Thyroid gland (tissue), 4 donors: Measurements from ENCODE around the gene TRAPPC3L. TPM values are rescaled to one million over a fixed set of nuclear protein-coding genes. Genes with fewer than 3 reads are reported as not detected.

Source experiments
- DNase-seq, 2 donors: peaks; one replicate each; pipeline ENCODE4 v3.0.0-alpha.2; 2019
- H3K27ac ChIP-seq, 3 donors: fragments of 200-600 bp; sonication (generic); 1 replicate in 2 of 3; 2 replicates in 1 of 3; pipeline ENCODE4 v1.5.1; 2016 to 2019; ENCODE audit warnings: mild to moderate bottlenecking in 1 of 3, moderate library complexity in 1 of 3
- H3K27me3 ChIP-seq: fragments of 200-600 bp; sonication (generic); one replicate; pipeline ENCODE4 v1.5.1; 2019
- H3K36me3 ChIP-seq, 2 donors: fragments of 200-600 bp; sonication (generic); one replicate each; pipeline ENCODE4 v1.5.1; 2016 to 2019
- H3K4me1 ChIP-seq, 2 donors: fragments of 200-600 bp; sonication (generic); one replicate each; pipeline ENCODE4 v1.5.1; 2017 to 2019
- H3K4me3 ChIP-seq, 3 donors: fragments of 200-600 bp; sonication (generic); replicated peaks in 1 of 3; 1 replicate in 2 of 3; 2 replicates in 1 of 3; pipeline ENCODE4 v1.5.1; 2016; ENCODE audit warnings: mild to moderate bottlenecking in 1 of 3
- H3K9me3 ChIP-seq: fragments of 200-600 bp; sonication (generic); one replicate; pipeline ENCODE4 v1.5.1; 2017
- POLR2A ChIP-seq, 2 donors: fragments of 450-650 bp; IDR thresholded peaks; one replicate each; pipeline ENCODE4 v1.6.1; 2017; ENCODE audit warnings: antibody characterized with exemption in 2 of 2, mild to moderate bottlenecking in 2 of 2, moderate library complexity in 1 of 2
- WGBS, 2 donors: methylation state at CpG; one replicate each; pipeline ENCODE4 v1.1.5; 2017; 5-methylcytosine and 5-hydroxymethylcytosine counted together
- intact Hi-C: fragments of 100-400 bp; cut with DNase I; formaldehyde crosslinking; loops from one replicate; pipeline ENCODE4 v1.15.1; 2023
- total RNA-seq, 4 donors: library from RNA; depleted of rRNA; stranded (reverse); fragments of >200 nt; gene quantifications; one replicate each; pipeline ENCODE4 v1.2.3, GENCODE V29; 2016
- TF ChIP-seq, protein P1 (sequence below), 6 experiments: fragments of 200-600 bp in 3 of 6; fragments of 450-650 bp in 3 of 6; sonication (generic) in 3 of 6; IDR thresholded peaks; one replicate each; pipeline ENCODE4 v1.5.1; 2016 to 2019; ENCODE audit warnings: antibody characterized with exemption in 6 of 6, mild to moderate bottlenecking in 2 of 6, inconsistent platforms in 1 of 6, moderate library complexity in 1 of 6

Gene TRAPPC3L
- total RNA-seq, 4 donors from 2014 or later: 0.13 to 0.42 TPM; not detected in 2

DNA sequence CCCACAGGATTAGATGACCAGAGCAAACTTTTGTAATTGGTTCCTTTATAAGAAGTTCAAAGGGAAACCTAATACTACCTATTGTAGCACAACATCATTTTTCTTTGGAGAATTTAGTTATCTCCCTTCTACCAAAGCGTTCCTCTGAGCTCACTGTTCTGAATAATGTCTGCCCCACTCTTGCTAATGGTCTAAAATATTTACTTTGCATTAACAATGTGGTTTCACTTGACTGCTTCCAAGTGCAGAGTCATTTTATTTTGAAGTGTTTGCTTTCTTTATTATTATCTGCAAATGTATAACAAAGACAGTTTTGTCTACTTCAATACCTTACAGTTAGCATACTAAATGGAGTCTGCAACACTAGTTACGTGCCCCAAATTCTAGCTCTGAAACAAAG is 15.0 kb downstream of the TRAPPC3L start:
- no peaks in the 10 kb centered on the region for H3K36me3 ChIP-seq
- TF ChIP-seq POLR2A (IDR thresholded peaks at IDR 0.05): no peak
- TF ChIP-seq, protein P1, sequence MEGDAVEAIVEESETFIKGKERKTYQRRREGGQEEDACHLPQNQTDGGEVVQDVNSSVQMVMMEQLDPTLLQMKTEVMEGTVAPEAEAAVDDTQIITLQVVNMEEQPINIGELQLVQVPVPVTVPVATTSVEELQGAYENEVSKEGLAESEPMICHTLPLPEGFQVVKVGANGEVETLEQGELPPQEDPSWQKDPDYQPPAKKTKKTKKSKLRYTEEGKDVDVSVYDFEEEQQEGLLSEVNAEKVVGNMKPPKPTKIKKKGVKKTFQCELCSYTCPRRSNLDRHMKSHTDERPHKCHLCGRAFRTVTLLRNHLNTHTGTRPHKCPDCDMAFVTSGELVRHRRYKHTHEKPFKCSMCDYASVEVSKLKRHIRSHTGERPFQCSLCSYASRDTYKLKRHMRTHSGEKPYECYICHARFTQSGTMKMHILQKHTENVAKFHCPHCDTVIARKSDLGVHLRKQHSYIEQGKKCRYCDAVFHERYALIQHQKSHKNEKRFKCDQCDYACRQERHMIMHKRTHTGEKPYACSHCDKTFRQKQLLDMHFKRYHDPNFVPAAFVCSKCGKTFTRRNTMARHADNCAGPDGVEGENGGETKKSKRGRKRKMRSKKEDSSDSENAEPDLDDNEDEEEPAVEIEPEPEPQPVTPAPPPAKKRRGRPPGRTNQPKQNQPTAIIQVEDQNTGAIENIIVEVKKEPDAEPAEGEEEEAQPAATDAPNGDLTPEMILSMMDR (IDR thresholded peaks at IDR 0.05): no peak
- WGBS, 2 donors: 73 to 83% methylated on average over 2 of the region's 2 CpGs
- H3K9me3 ChIP-seq: no peaks in the 10 kb centered on the region
- DNase-seq: no peak
- H3K4me3 ChIP-seq: no peak overlapping the region
- no peaks in the 10 kb centered on the region for H3K27me3 ChIP-seq
- H3K4me1 ChIP-seq: peaks cover 0 to 5% of the 10 kb centered on the region in 2 donors
- no peak overlapping the region for H3K27ac ChIP-seq
- intact Hi-C loops: loop anchor here (10.0 kb wide), 1 partner anchor 236 kb away; no protein-coding TSS in a partner anchor

DNA sequence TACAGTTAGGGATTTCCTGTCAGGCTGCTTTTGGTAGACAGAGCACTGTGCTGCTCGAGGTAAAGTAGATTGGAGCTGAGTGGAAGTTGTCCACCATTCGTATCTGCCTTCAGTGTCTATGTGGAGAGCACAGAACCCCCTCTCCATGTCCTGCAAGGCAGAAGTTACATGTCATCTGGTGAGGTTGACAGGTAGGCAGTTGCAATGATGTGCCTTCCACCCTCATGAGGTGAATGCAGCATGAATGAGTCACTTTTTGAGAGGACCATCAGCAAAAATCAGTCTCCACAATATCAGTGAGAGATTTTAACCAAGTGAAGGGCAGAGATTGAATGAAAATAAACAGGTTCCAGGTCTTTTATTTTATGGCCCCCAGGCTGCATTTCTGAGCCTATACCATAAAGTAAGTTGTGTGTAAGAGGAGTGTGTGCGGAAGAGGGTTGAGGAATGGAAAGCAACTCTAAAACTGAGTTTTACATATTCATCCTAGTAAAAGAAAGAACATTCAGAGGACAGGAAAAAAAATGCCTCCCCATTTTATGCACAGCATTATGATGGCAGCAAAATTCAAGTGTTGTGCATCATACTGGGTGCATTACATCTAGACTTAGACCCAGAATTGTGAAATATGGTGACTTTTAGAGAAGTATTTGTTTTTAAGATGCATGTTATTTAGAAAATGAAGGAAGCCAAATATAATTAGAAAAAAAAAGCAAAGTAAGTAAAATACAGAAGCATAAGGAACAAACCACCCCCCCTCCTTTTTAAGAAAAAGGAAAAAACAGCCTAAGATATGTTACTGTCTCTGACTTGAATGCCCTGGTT is 15.8 kb downstream of the TRAPPC3L start:
- TF ChIP-seq, protein P1 (IDR thresholded peaks at IDR 0.05): no peak
- no peak for TF ChIP-seq POLR2A (IDR thresholded peaks at IDR 0.05)
- H3K9me3 ChIP-seq: no peaks in the 10 kb centered on the region

DNA sequence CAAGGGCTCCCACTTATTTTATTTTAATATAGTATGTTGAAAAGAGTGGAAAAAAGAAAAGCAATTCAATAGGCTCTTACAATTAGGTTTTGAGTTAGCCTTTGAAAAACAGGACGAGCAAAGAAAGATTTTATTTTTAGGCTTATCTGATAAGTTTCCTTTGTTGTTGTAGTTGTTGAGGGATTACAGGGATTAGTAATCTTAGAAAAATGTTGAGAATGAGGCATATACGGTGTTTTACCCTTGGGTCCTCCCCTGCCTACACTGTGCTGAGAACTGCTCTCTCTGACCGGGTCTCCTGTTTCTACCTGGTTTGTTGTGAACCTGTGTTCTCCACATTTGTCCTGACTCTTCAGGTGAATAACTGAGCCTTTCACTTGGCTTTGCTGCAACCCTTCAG is 16.7 kb downstream of the TRAPPC3L start:
- intact Hi-C loops: no loop called here
- 67 to 68% methylated on average over 3 of the region's 3 CpGs for WGBS, 2 donors
- no peaks in the 10 kb centered on the region for H3K27me3 ChIP-seq

More for the DNA sequence above, 15.8 kb downstream of the TRAPPC3L start:
- 82 to 88% methylated on average over 3 of the region's 3 CpGs for WGBS, 2 donors
- no peaks in the 10 kb centered on the region for H3K27me3 ChIP-seq
- H3K27ac ChIP-seq: no peak overlapping the region
- intact Hi-C loops: loop anchor here (10.0 kb wide), 1 partner anchor 235 kb away; no protein-coding TSS in a partner anchor
- DNase-seq: no peak
- H3K4me1 ChIP-seq: peaks cover 0 to 5% of the 10 kb centered on the region in 2 donors
- H3K4me3 ChIP-seq: no peak overlapping the region
- no peaks in the 10 kb centered on the region for H3K36me3 ChIP-seq

DNA sequence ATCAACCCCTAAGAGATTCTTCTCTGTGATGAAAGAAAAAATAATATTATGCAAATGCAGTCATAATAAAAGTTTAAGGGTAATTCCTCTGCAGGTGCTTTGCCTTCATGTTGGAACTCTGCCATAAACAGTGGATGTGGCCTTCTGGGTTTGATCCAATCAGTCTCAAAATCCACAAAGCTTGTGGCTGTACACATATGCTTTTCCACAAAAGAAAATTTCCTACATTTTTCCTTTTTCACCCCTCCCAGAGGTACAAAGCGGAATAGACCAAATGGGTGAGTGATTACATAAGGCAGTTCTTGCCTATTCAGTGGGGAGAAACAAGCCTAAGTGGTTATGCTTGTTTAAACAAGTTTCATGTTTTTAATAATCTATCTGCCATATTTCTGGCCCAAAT is 17.4 kb downstream of the TRAPPC3L start:
- H3K27me3 ChIP-seq: no peaks in the 10 kb centered on the region
- TF ChIP-seq, protein P1 (IDR thresholded peaks at IDR 0.05): no peak
- no peak for TF ChIP-seq POLR2A (IDR thresholded peaks at IDR 0.05)
- peaks cover 0 to 5% of the 10 kb centered on the region in 2 donors for H3K4me1 ChIP-seq
- no peak for DNase-seq
- no peak overlapping the region for H3K27ac ChIP-seq
- H3K36me3 ChIP-seq: no peaks in the 10 kb centered on the region
- H3K4me3 ChIP-seq: no peak overlapping the region
- intact Hi-C loops: no loop called here
- 73 to 75% methylated on average over 1 of the region's 1 CpG for WGBS, 2 donors
- H3K9me3 ChIP-seq: no peaks in the 10 kb centered on the region

More for the DNA sequence above, 16.7 kb downstream of the TRAPPC3L start:
- peaks cover 0 to 5% of the 10 kb centered on the region in 2 donors for H3K4me1 ChIP-seq
- TF ChIP-seq, protein P1 (IDR thresholded peaks at IDR 0.05): no peak
- TF ChIP-seq POLR2A (IDR thresholded peaks at IDR 0.05): no peak
- H3K36me3 ChIP-seq: no peaks in the 10 kb centered on the region
- H3K9me3 ChIP-seq: no peaks in the 10 kb centered on the region
- no peak overlapping the region for H3K27ac ChIP-seq
- no peak overlapping the region for H3K4me3 ChIP-seq
- DNase-seq: no peak

DNA sequence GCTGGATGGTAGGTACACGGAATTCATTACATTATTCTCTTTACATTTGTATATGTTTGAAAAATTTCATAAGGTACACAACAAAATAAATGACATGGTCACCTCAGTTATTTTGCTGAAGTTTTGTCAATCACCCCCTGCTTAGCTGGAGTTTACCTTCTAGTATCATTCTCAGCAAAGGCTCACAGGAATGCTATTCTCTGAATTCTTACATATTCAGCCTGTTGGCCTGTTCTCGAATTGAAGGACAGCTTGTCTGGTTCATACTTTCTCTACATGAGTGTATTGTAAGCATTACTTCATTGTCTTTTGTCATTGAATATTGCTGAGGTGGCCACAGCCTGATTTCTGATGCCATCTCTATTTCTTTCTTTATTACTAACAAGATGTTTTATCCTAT is 21.2 kb downstream of the TRAPPC3L start:
- DNase-seq: no peak
- Histone ChIP-seq H3K4me1 (no peaks in the 10 kb centered on the region), H3K27ac (no peak overlapping the region), H3K36me3 (no peaks in the 10 kb centered on the region), H3K27me3 (no peaks in the 10 kb centered on the region), H3K9me3 (no peaks in the 10 kb centered on the region), H3K4me3 (no peak overlapping the region)
- intact Hi-C loops: no loop called here
- WGBS, 2 donors: 88% methylated on average over 2 of the region's 2 CpGs
- TF ChIP-seq, protein P1 (IDR thresholded peaks at IDR 0.05): no peak
- no peak for TF ChIP-seq POLR2A (IDR thresholded peaks at IDR 0.05)
